DND-41 (cell line): ENCODE data around the gene COG2.

ENCODE experiments used
- CTCF ChIP-seq: IDR thresholded peaks from 2 replicates; pipeline ENCODE4 v1.5.1; 2012; ENCODE audit warnings: borderline replicate concordance, low read length, moderate library complexity, mild to moderate bottlenecking; ENCODE audit not compliant: poor library complexity, severe bottlenecking; ENCODE audit errors: extremely low read depth
- EZH2 ChIP-seq: IDR thresholded peaks from 3 replicates; pipeline ENCODE4 v1.6.1; 2012; ENCODE audit warnings: borderline replicate concordance, low read depth, mild to moderate bottlenecking, moderate library complexity, low read length, inconsistent platforms; ENCODE audit not compliant: severe bottlenecking

GRCh38 chr1:230713547-230713914 is 71.2 kb downstream of the COG2 start:
- TF ChIP-seq CTCF (no peak), EZH2 (no peak)
